NCI-H345 treated with DMSO at 0.1 percent for 48 hours (cell line): Measurements from ENCODE around the gene XPOT.
"Not testable (repeated sequence)": the region's sequence is repeated elsewhere in the genome, so short reads cannot be mapped to it uniquely, and the experiment has no call there.

Source experiments
- DNase-seq: peaks from one replicate; lab custom pipeline; 2025; ENCODE audit not compliant: unreplicated experiment; lab: John Stamatoyannopoulos, UW

XPOT gene, protein sequence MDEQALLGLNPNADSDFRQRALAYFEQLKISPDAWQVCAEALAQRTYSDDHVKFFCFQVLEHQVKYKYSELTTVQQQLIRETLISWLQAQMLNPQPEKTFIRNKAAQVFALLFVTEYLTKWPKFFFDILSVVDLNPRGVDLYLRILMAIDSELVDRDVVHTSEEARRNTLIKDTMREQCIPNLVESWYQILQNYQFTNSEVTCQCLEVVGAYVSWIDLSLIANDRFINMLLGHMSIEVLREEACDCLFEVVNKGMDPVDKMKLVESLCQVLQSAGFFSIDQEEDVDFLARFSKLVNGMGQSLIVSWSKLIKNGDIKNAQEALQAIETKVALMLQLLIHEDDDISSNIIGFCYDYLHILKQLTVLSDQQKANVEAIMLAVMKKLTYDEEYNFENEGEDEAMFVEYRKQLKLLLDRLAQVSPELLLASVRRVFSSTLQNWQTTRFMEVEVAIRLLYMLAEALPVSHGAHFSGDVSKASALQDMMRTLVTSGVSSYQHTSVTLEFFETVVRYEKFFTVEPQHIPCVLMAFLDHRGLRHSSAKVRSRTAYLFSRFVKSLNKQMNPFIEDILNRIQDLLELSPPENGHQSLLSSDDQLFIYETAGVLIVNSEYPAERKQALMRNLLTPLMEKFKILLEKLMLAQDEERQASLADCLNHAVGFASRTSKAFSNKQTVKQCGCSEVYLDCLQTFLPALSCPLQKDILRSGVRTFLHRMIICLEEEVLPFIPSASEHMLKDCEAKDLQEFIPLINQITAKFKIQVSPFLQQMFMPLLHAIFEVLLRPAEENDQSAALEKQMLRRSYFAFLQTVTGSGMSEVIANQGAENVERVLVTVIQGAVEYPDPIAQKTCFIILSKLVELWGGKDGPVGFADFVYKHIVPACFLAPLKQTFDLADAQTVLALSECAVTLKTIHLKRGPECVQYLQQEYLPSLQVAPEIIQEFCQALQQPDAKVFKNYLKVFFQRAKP

DNA sequence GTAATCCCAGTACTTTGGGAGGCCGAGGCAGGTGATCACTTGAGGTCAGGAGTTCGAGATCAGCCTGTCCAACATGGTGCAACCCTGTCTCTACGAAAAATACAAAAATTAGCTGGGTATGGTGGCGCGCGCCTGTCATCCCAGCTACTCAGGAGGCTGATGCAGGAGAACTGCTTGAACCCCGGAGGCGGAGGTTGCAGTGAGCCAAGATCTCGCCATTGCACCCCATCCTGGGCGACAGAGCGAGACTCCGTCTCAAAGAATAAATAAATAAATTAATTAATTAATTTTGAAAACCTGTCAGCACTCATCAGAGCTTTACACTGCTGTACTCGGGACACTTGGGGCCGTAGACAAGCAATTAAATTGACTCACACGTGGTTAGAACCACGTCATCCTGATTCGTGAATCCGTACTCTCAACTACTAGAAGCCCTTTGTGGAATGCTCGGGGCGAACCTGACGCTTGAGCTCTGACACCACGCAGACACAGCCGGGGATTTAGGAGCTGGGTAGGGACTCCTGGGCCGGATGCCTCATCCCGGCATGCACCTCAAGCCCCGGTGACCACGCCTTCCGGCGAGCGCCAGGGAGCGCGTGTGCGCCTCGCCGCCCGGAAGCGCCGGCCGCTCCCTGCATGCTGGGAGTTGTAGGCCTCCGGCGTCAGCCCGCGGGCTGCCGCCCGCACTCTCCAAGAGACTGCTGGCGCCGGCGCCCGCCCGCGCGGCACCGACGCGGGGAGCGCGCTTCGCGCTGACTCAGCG, at the start of gene XPOT:
TSS of gene XPOT (plus strand) at position 686 of the 763 bp plus-strand sequence. CDS start 5,644 bp downstream, outside the sequence.
- DNase-seq = peak; percentile 81

DNA sequence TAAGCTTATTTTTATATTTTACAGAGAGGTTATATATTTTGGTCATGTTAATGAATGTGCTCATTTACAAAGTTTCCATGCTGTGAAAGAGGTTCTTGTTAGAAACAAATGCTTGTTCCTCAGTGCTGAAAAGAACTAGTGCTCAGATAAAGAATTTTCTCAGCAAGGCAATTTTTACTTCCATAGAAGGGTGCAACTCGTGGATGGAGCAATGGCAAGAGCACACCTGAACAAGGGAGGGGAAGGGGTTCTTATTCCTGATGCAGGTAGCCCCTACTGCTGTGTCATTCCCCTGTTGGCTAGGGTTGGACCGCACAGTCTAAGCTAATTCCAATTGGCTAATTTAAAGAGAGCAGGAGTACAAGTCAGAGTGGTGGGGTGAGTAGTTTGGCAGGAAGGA, 48.0 kb upstream of the XPOT start:
- DNase-seq = not testable (repeated sequence)

DNA sequence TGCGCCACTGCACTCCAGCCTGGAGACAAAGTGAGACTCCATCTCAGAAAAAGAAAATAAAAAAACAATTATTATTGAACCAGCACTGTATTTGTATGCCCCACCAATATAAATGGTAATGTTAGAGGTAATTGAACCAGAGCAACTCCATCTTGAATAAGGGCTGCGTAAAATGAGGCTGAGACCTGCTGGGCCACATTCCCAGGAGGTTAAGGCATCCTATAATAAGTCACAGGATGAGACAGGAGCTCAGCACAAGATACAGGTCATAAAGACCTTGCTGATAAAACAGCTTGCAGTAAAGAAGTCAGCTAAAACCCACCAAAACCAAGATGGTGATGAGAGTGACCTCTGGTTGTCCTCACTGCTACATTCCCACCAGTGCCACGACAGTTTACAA, 43.0 kb upstream of the XPOT start:
- not testable (repeated sequence) for DNase-seq

DNA sequence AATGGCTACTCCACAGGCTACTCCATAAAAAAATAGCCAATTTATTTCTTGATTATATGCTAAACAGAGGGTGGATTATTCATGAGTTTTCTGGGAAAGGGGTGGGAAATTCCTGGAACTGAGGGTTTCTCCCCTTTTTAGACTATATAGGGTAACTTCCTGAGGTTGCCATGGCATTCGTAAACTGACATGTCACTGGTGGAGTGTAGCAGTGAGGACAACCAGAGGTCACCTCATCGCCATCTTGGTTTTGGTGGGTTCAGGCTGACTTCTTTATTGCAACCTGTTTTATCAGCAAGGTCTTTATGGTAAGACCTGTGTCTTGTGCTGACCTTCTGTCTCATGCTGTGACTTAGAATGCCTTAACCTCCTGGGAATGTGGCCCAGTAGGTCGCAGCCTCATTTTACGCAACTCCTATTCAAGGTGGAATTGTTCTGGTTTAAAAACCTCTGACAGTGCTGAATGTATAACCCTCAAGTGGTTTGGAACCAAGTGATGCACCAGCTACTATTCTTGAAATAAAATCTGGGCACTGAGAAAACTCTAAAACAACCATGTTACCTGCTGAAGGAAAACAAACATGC, 41.4 kb upstream of the XPOT start:
- no peak for DNase-seq

DNA sequence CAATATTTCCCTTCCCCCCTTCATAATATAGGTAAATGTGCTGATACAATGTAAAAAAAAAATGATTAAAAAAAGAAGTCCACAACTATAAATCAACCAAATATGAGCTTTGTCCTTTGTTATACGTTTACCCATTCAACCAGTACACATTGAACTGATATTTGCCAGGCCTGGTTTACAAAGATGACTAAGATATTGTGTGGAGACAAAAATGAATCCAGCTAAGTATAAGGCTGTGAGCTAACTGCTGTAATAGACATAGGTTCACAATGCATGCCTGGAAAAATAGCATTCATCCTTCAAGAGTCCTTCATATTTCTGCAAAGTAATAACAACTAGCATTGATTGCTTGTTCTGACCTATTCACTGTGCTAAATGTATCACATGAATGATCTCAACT, 20.5 kb upstream of the XPOT start:
- no peak for DNase-seq

DNA sequence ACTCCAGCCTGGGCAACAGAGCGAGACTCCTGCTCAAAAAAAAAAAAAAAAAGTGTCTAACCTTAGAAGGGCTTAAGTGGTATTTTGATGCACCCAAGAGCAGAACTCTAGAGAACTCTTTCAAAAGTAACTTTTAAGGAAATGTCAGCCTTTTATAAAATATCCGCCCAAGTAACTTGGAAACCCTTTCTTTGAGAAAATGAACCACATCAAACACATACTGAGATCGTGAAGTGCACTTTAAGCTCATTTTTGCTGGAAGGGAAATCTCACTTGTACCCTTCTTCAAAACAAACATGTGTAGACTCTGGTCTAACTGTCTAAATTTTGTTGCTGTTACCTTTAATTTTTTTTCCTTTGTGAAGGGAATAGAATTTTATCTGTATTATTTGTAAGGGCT, 19.2 kb upstream of the XPOT start:
- DNase-seq = no peak

DNA sequence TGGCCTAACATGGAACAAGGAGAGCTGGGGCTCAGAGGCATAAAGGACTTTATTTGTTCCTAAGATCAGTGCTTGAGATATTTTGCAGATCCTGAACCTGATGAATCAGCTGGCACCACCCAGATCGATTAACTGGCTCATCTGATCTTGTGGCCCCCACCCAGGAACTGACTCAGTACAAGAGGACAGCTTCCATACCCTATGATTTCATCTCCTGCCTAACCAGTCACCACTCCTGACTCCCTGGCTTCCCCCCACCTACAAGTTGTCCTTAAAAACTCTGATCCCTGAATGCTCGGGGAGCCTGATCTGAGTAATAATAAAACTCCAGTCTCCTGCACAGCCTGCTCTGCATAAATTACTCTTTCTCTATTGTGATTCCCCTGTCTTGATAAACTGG, 18.7 kb upstream of the XPOT start:
- DNase-seq = no peak

DNA sequence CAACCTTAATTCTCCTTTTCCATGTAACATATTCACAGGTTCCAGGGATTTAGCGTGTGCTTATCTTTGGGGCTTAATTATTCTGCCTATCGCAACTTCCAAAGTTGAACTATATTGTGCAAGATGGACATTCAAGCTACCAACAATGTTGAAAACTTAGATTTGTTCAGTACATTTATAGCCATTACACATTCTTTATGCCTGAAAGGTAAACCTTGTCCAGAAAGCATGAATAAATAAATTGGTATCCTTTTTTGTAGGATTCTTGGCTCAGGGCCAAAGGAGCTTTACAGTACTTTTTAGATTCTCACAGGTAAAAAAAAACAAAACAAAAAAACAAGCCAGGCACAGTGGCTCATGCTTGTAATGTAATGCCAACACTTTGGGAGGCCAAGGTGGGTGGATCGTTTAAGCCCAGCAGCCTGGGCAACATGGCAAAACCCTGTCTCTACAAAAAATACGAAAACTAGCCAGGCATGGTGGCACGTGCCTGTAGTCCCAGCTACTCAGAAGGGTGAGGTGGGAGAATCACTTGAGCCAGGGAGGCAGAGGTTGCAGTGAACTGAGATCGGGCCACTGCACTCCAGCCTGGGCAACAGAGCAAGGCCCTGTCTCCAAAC, 16.9 kb upstream of the XPOT start:
- DNase-seq = peak; percentile 48

DNA sequence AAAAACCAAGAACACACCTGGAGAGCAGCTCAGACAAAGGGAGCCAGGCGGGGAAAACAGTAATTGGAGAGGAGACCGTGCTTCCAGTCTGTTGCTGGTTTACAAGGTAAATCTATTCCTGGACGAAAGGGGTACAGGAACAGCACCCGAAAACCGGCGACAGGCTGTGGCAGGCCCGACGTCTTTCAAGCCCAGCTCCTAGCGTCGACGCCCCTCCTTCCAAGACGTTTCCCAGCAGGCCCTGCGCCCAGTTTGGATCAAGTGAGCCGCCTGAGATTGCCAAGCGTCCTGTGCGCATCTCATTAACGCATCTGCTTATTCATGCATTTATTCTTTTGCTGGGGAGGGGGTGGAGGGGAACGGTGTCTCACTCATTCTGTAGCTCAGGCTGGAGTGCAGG, 15.0 kb upstream of the XPOT start:
- no peak for DNase-seq

DNA sequence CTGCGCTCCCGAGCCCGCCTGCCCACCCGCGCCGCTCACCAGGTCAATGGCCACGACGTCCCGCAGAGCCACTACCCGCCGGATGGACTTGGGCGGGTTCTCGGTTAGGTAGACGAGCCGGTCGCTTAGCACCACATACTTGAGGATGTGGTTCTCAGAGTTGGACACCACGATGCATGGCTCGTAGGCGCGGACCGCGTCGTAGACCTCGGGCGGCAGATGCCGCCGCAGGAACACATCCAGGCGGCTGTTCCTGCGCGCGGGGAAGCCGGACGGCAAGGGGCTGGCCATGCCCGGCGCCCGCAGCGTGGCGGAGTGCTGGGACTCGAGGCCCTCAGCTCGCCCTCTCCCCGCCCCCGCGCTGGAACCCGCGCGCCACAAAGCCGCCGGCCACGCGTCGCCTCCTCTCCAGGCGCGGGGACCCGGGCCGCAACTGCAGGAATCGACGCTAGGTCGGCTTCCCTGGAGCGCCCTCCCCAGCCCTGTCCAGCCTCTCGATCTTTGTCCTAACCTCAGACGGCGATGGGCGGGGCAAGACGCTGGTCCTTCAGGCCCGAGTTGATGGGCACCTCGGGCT, 13.8 kb upstream of the XPOT start, which contains the start of gene C12orf56:
TSS of gene C12orf56 (minus strand) at position 484 of the 577 bp plus-strand sequence. CDS start at position 291, 193 bp downstream.
- no peak for DNase-seq

DNA sequence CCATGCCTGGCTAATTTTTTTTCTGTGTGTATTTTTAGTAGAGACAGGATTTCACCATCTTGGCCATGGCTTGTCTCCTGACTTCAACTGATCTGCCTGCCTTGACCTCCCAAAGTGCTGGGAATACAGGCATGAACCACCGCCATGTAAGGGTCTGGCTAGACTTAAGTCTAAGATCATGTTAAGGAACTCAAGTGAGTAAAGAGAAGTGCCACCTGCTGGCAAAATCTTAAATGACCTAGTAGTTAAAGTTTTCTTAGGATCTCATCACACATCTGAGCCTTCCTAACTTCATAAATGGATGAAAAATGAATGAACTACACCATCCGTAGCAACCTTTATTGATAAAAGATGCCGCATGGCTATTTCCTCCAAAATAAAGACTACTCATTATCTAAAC, 12.0 kb upstream of the XPOT start:
- no peak for DNase-seq

DNA sequence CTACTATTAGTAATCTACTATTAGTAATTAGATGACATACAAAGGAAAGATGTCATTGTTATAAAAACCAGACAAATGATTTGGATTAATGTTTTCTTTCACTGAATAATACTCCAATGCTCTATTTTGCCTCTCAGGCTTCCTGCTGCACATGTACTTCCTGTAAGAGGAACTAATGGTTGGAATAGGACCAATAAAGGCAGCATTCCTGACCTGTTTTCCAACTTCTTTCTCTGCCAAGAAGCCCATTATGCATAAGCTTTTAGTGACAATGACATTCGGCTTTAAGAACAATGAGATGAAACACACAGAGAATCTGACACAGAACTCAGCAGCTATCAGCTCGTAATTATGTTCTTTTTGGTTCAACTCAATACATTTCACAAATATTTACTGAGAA, 8.5 kb upstream of the XPOT start:
- no peak for DNase-seq

DNA sequence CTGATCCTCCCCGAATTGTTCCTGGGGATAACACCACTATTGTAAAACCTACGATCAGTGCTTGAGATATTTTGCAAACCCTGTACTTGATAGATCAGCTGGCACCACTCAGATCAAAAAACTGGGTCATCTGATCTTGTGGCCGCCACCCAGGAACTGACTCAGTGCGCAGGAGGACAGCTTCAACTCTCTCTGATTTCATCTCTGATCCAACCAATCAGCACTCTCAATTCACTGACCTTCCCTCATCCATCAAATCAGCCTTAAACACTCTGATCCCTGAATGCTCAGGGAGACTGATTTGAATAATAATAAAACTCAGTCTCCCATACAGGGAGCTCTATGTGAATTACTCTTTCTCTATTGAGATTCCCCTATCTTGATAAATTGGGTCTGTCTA, 4.2 kb upstream of the XPOT start:
- DNase-seq = no peak

DNA sequence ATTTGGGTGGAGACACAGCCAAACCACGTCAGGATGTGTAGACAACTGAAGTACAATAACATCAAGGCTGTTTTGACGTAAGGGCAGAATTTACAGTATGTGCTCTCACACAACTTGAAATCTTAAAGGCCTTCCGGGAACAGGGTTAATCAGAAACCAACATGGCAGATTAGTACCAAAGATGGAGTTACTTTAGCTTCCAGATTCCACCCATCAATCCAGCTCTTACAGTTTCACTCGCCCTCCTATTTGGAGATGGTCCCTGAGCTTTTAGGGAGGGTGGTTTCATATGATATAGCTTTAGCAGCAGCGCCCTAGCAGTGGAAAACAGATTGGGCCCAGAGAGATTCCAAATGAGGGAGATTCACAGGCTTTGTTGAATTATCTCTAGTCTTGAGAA, 2.0 kb upstream of the XPOT start:
- no peak for DNase-seq

DNA sequence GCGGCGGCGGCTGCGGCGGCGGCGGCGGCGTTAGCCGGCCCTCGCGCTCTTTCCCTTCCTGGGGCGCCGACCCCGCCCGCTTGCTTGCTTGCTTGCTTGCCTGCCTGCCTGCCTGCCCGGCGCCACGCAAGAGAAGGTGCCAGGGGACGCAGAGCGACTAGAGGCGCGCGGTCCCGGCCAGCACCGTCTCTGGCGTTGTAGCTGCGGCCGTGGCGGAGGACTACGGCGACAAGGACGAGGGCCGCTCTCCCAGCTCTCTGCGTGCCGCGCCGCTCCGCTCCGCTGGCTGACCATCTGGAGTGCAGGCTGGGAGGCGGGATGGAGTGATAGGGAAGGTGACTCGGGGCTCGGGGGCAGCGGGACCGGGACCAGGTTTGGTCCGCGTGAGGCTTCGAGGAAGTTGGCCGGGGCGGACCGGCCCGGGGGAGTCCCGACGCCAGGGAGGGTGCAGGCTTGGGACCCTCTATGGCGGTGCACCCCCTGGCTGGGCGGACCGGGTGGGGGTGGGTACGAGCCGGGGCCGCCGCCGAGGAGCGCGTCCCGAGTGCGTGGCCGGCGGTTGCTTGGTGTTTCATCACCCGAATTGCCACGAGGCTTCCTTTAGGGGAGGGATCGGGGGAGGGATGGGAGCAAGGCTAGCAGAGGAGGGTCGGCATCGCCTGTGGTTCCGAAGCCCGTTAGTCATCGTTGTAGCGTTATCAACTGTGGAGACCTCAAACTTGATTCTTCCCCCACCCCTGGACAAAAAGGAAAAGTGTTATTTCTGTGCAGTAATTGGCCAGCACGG, 471 bp downstream of the XPOT start:
- DNase-seq = no peak

DNA sequence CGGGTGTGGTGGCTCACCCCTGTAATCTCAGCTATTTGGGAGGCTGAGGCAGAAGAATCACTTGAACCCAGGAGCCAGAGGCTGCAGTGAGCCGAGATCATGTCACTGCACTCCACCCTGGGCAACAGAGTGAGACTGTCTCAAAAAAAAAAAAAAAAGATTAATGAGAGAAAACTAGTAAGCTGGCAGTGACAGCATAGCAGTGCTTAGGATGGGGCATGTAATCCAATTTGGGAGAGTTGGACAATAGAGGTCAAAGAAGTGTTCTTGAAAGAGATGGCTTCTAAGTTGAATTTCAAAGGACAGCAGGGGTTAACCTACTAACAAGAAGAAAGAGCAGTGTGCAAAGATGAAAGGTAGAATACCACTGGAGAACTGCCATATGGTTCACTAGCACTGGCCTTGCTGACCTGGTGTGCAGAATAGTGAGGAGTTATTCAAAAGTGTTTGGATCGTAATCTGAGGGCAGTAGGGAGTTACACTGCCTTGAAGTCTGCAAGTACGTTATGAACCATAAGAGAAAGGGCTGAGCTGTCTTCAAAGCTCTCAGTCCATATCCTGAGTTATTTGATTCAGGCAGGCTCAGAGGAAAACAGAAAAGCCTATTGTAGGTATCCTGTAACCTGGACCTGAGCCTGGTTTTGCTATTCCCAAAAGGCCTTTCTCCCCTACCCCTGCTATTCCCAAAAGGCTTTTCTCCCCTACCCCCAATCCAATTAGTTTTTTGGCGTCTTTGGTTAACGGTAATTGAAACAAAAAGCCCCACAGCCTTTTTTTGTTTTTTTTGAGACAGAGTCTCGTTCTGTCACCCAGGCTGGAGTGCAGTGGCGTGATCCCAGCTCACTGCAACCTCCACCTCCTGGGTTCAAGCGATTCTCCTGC, 3.4 kb downstream of the XPOT start:
- no peak for DNase-seq

DNA sequence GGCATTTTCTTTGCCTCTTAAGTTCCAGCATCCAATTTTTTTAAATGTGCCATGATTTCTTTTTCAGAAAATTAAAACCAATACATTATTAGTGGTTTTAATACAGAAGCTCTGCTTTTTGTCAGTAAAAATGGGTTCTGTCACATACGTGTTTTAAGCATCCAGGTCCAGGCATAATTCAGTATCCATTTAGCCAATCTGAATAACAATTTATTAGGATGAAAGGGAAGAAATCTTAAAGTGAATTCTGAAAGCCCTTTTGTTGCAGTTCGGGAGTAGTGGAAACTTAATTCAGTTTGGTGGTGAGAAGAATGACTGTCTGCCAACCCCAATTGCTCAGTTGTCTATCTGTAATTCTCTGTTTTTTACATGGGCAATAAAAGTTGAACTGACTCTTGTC, 7.2 kb downstream of the XPOT start:
- no peak for DNase-seq

DNA sequence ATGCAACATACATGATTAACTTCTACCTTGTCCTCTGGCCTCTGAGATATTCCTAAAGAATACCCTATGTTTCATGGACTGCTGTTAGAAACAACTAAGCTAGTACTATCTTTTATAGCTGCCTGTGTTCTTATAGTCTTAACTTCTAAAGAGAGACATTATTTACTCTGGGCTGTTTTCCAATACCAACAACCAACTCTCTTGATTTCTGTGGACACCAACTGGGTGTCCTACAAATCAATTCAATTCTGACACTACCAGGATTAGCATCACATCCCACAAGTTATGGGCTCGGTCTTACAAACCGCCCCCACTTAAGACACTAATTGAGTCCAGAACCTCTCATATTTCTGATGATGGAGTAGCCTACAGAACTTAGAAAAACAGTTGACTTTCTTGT, 8.3 kb downstream of the XPOT start:
- no peak for DNase-seq
